Ovary (tissue), 9 donors: ENCODE data around the gene AFG1L. TPM values are rescaled to one million over a fixed set of nuclear protein-coding genes. Genes with fewer than 3 reads are reported as not detected.
A peak's percentile ranks its signal among the peaks of the same experiment; 100 is the strongest.
"Not testable (repeated sequence)": the region's sequence is repeated elsewhere in the genome, so short reads cannot be mapped to it uniquely, and the experiment has no call there.

Source experiments
- DNase-seq, 5 donors: peaks; one replicate each; pipeline ENCODE4 v3.0.0-alpha.2; 2019 to 2020
- H3K27ac ChIP-seq, 2 donors: fragments of 200-600 bp; one replicate each; pipeline versions ENCODE4 v1.5.1 to v1.8.0; 2019 to 2022
- H3K27me3 ChIP-seq: fragments of 200-600 bp; one replicate; pipeline ENCODE4 v1.8.0; 2022
- H3K36me3 ChIP-seq: fragments of 200-600 bp; sonication (generic); one replicate; pipeline ENCODE4 v1.5.1; 2019
- H3K4me1 ChIP-seq: one replicate; pipeline ENCODE4 v1.8.1; 2013; ENCODE audit warnings: mild to moderate bottlenecking, moderate library complexity; ENCODE audit not compliant: insufficient read depth
- H3K4me3 ChIP-seq: fragments of 200-600 bp; sonication (generic); one replicate; pipeline ENCODE4 v1.5.1; 2017
- H3K9me3 ChIP-seq, 2 donors: fragments of 200-600 bp in 1 of 2; sonication (generic) in 1 of 2; one replicate each; pipeline versions ENCODE4 v1.5.1 to v1.8.1; 2013 to 2019; ENCODE audit warnings: mild to moderate bottlenecking in 1 of 2, moderate library complexity in 1 of 2
- EP300 ChIP-seq: sonication (generic); formaldehyde crosslinking; IDR thresholded peaks from one replicate; pipeline ENCODE4 v1.6.1; 2017; ENCODE audit warnings: antibody characterized with exemption
- POLR2A ChIP-seq: fragments of 450-650 bp; IDR thresholded peaks from one replicate; pipeline ENCODE4 v1.6.1; 2017; ENCODE audit warnings: antibody characterized with exemption, mild to moderate bottlenecking, moderate library complexity
- WGBS, 3 donors: extraction: QIAGEN DNeasy Blood & Tissue Kit in 1 of 3; methylation state at CpG; one replicate each; pipeline versions ENCODE4 v1.1.5 to v1.1.7; 2013 to 2017; 5-methylcytosine and 5-hydroxymethylcytosine counted together
- intact Hi-C, 4 donors: fragments of 100-400 bp; cut with DNase I; formaldehyde crosslinking; loops; one replicate each; pipeline versions ENCODE4 v1.11.0 to v1.15.1; 2022 to 2023
- polyA plus RNA-seq, 2 donors: library from polyadenylated mRNA; stranded (reverse); fragments of 200-250 nt in 1 of 2; fragments of 350-450 nt in 1 of 2; fragmentation: Illumina TruSeq in 1 of 2; extraction: RNeasy Lipid Tissue Mini Kit (QIAGEN cat#74804) in 1 of 2; gene quantifications; one replicate each; pipeline ENCODE4 v1.2.3, GENCODE V29; 2013 to 2014
- total RNA-seq, 7 donors: library from RNA; depleted of rRNA in 2 of 7; stranded (reverse); fragments of >200 nt in 2 of 7; fragmentation: NEBNext Ultra II Directional in 3 of 7; extraction: Animal tissue kit (Norgen Biotek cat#: 25700) in 3 of 7; gene quantifications; one replicate each; pipeline versions ENCODE4 v1.1.0 to v1.2.4, GENCODE V29; 2016 to 2023
- TF ChIP-seq, protein P1 (sequence below), 3 donors: fragments of 450-650 bp in 2 of 3; fragments of 200-600 bp in 1 of 3; IDR thresholded peaks; one replicate each; pipeline versions ENCODE4 v1.5.1 to v1.8.0; 2016 to 2022; ENCODE audit warnings: antibody characterized with exemption in 3 of 3, mild to moderate bottlenecking in 1 of 3
- donor health status: DM: no; HTN: no; CAD: no; lungs with moderate emphysema.
- donor health status: DM: no; HTN: no; CAD: no.
- donor health status: Bipolar disorder and iron deficiency.
- donor health status: DM: yes; HTN: yes; CAD: no.
- donor health status: DM: no; HTN: no; CAD: no.
- donor health status: DM: yes; HTN: yes; CAD: no.

AFG1L gene
- total and polyA plus RNA-seq, 9 donors: 1.2 to 7.6 (median 5.7) TPM

DNA sequence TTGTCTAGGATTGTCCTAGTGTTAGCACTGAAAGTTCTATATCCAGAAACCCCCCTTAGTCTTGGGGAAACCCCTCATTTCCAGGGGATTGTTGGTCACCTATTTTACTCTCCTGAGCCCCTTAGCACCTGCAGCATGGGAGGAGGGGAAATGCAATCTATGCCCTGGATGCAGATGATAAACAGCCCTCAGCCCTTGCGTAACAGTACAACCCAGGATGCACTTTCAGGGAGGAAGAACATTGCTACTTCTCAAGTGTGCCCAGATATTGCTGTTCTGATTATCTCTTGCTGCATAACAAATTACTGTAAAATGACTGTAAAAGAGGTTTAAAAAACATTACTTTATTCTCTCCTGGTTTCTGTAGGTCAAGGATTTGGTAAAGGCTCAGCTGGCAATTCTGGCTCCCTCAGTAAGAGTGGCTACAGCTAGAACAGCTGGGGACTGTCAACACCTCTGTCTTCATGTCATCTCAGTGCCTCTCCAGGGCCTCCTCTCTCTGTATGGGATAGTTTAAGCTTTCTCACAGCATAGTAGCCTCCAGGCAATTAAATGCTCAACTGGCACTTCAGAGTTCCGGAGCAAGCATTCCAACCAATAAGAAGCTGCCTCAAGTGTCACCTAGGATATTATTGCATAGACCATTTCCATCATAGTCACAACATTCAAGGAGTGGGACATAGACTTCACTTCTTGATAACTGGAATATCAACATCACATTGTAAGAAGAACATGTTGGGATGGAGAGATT lies 148.1 kb downstream of the AFG1L start:
- no peak overlapping the region for H3K4me3 ChIP-seq
- no peak overlapping the region for H3K27ac ChIP-seq
- DNase-seq: no peak
- WGBS, 3 donors: 85 to 88% (median 88%) methylated on average over 2 of the region's 2 CpGs
- H3K9me3 ChIP-seq: no peaks in the 10 kb centered on the region
- peaks cover 4% of the 10 kb centered on the region for H3K4me1 ChIP-seq
- H3K36me3 ChIP-seq: no peaks in the 10 kb centered on the region
- H3K27me3 ChIP-seq: no peaks in the 10 kb centered on the region
- no peak for TF ChIP-seq EP300
- TF ChIP-seq POLR2A: no peak
- TF ChIP-seq, protein P1, sequence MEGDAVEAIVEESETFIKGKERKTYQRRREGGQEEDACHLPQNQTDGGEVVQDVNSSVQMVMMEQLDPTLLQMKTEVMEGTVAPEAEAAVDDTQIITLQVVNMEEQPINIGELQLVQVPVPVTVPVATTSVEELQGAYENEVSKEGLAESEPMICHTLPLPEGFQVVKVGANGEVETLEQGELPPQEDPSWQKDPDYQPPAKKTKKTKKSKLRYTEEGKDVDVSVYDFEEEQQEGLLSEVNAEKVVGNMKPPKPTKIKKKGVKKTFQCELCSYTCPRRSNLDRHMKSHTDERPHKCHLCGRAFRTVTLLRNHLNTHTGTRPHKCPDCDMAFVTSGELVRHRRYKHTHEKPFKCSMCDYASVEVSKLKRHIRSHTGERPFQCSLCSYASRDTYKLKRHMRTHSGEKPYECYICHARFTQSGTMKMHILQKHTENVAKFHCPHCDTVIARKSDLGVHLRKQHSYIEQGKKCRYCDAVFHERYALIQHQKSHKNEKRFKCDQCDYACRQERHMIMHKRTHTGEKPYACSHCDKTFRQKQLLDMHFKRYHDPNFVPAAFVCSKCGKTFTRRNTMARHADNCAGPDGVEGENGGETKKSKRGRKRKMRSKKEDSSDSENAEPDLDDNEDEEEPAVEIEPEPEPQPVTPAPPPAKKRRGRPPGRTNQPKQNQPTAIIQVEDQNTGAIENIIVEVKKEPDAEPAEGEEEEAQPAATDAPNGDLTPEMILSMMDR (IDR thresholded peaks at IDR 0.05): no peak
- intact Hi-C loops: no loop called here

DNA sequence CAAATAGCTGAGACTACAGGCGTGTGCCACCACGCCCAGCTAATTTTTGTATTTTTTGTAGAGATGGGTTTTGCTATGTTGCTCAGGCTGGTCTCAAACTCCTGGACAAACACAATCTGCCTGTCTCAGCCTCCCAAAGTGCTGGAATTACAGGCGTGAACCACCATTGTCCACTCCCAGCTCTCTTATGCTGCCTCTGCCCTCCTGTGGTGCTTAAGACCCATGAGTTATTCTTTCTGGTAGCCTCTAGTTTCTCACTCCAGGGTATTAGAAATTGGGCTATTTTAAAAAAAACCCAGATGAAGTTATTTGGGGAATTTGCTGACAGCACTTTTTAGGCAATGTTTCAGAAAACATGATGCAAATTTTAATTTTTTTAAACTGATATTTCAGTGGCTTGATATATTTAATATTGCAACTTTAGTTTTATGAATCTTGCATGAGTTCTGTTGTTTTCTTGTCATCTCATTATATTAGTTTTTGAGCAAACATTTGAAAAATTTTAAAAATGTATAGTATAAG lies 151.8 kb downstream of the AFG1L start:
- H3K27me3 ChIP-seq: no peaks in the 10 kb centered on the region
- no peaks in the 10 kb centered on the region for H3K36me3 ChIP-seq
- H3K27ac ChIP-seq: no peak overlapping the region
- no peak for TF ChIP-seq EP300
- TF ChIP-seq, protein P1 (IDR thresholded peaks at IDR 0.05): no peak
- TF ChIP-seq POLR2A: no peak
- no peak overlapping the region for H3K4me3 ChIP-seq
- intact Hi-C loops: no loop called here
- WGBS, 3 donors: 82 to 94% (median 89%) methylated on average over 3 of the region's 3 CpGs
- H3K4me1 ChIP-seq: peaks cover 6% of the 10 kb centered on the region
- no peaks in the 10 kb centered on the region for H3K9me3 ChIP-seq
- DNase-seq: no peak

DNA sequence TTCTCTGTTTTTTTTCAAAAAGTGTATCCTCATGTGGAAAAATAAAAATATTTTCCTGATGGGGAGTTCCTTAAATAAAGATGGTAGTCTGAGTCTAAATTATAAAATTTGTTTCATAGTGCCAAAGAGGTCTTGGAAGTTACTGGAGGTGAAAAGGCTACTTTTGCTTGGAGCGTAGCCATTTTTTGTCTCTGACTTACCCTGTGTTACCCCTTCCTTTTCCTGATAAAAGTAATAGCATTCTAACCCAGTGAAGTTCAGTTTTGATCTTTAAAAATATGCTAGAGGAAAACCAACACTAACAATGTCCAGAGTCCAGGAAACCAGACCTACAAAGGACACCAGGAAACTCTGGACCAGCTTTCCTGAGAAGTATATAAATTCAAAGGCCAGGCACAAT lies 153.6 kb downstream of the AFG1L start:
- 91 to 93% (median 92%) methylated on average over 1 of the region's 1 CpG for WGBS, 3 donors
- Histone ChIP-seq H3K27ac (no peak overlapping the region), H3K4me1 (peaks cover 9% of the 10 kb centered on the region), H3K9me3 (no peaks in the 10 kb centered on the region), H3K4me3 (no peak overlapping the region), H3K36me3 (no peaks in the 10 kb centered on the region), H3K27me3 (no peaks in the 10 kb centered on the region)
- TF ChIP-seq POLR2A: no peak
- TF ChIP-seq, protein P1 (IDR thresholded peaks at IDR 0.05): no peak
- TF ChIP-seq EP300: no peak
- no peak for DNase-seq
- intact Hi-C loops: no loop called here

DNA sequence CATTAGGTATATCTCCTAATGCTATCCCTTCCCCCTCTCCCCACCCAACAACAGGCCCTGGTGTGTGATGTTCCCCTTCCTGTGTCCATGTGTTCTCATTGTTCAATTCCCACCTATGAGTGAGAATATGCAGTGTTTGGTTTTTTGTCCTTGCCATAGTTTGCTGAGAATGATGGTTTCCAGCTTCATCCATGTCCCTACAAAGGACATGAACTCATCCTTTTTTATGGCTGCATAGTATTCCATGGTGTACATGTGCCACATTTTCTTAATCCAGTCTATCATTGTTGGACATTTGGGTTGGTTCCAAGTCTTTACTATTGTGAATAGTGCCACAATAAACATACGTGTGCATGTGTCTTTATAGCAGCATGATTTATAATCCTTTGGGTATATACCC lies 154.9 kb downstream of the AFG1L start:
- H3K4me3 ChIP-seq, H3K9me3 ChIP-seq, intact Hi-C loops, DNase-seq, H3K4me1 ChIP-seq, H3K27ac ChIP-seq, H3K36me3 ChIP-seq, H3K27me3 ChIP-seq: not testable (repeated sequence)
- 42% methylated on average over 1 of the region's 1 CpG; no CpG with 5 or more reads in 2 of the 3 donors for WGBS, 3 donors

DNA sequence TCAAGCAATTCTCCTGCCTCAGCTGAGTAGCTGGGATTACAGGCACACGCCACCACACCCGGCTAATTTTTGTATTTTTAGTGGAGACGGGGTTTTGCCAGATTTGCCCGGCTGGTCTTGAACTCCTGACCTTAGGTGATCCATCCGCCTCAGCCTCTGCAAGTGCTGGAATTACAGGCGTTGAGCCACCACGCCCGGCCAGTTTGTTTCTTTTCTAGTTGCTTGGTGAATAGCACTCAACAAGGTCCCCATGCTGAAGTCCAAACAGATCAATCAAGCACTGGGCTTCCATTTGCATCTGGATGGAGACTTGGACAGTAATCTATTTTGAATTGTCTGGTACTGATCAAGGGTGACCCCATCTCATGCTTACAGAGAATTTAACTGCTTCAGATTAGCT lies 157.0 kb downstream of the AFG1L start:
- no peaks in the 10 kb centered on the region for H3K36me3 ChIP-seq
- peaks cover 10% of the 10 kb centered on the region for H3K4me1 ChIP-seq
- no peaks in the 10 kb centered on the region for H3K27me3 ChIP-seq
- H3K4me3 ChIP-seq: no peak overlapping the region
- H3K27ac ChIP-seq: peak overlapping the region in 1 of 2 donors; percentile 58
- DNase-seq: no peak
- intact Hi-C loops: no loop called here
- H3K9me3 ChIP-seq: no peaks in the 10 kb centered on the region
- TF ChIP-seq, protein P1 (IDR thresholded peaks at IDR 0.05): no peak
- TF ChIP-seq EP300 (no peak), POLR2A (no peak)
- 93 to 94% (median 93%) methylated on average over 8 of the region's 8 CpGs for WGBS, 3 donors
